Upper lobe of right lung (tissue), 1 donor: ENCODE data around the gene ESYT2. TPM values are rescaled to one million over a fixed set of nuclear protein-coding genes. Genes with fewer than 3 reads are reported as not detected.
"Not testable (repeated sequence)": the region's sequence is repeated elsewhere in the genome, so short reads cannot be mapped to it uniquely, and the experiment has no call there.

ENCODE experiments used
- ATAC-seq: fragments of 200-7000 bp; cut with Tn5 transposase; one replicate; pipeline ENCODE4 v1.9.1; 2020; ENCODE audit warnings: mild to moderate bottlenecking, moderate library complexity
- DNase-seq: peaks from one replicate; pipeline ENCODE4 v3.0.0-alpha.2; 2020
- H3K27ac ChIP-seq: fragments of 200-600 bp; one replicate; pipeline ENCODE4 v1.8.0; 2022
- H3K27me3 ChIP-seq: fragments of 200-600 bp; one replicate; pipeline ENCODE4 v1.8.0; 2022; ENCODE audit warnings: mild to moderate bottlenecking
- H3K36me3 ChIP-seq: fragments of 200-600 bp; one replicate; pipeline ENCODE4 v1.8.0; 2022
- H3K4me1 ChIP-seq: fragments of 200-600 bp; one replicate; pipeline ENCODE4 v1.8.0; 2022
- H3K4me3 ChIP-seq: fragments of 200-600 bp; one replicate; pipeline ENCODE4 v1.8.0; 2022; ENCODE audit warnings: mild to moderate bottlenecking
- H3K9me3 ChIP-seq: fragments of 200-600 bp; one replicate; pipeline ENCODE4 v1.8.0; 2022
- intact Hi-C: fragments of 100-400 bp; cut with DNase I; formaldehyde crosslinking; loops from one replicate; pipeline ENCODE4 v1.11.0; 2022
- total RNA-seq: library from RNA; stranded (reverse); fragmentation: NEBNext Ultra II Directional; extraction: Animal tissue kit (Norgen Biotek cat#: 25700); gene quantifications from one replicate; pipeline ENCODE4 v1.2.1, GENCODE V29; 2021
- TF ChIP-seq, protein P1 (sequence below): fragments of 200-600 bp; IDR thresholded peaks from one replicate; pipeline ENCODE4 v1.8.0; 2022; ENCODE audit warnings: antibody characterized with exemption
- donor health status: DM: no; HTN: yes; CAD: no; lungs with severe emphysema.

Gene ESYT2
- total RNA-seq, 1 donor from 2014 or later, result 63.1 TPM

DNA sequence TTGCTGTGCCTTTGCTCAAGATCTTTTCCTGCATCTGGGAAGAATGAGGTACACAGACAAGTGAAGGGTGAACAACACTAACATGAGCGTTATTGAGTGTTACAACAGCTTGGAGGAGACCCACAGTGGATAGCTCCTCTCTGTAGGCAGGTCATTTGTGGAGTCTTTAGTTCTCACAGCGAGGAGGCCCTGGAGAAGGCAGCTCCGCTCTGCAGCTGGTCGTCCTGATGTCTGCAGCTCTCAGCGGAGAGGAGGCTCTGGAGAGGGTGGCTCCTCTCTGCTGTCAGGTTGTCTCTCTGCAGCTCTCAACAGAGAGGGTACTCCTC is 20.1 kb upstream of the ESYT2 start:
- no peak for DNase-seq
- Histone ChIP-seq H3K27me3 (no peaks in the 10 kb centered on the region), H3K9me3 (no peaks in the 10 kb centered on the region), H3K36me3 (no peaks in the 10 kb centered on the region), H3K4me1 (peaks cover 4% of the 10 kb centered on the region), H3K27ac (no peak overlapping the region), H3K4me3 (no peak overlapping the region)
- intact Hi-C loops, result no loop called here
- no peak for ATAC-seq
- TF ChIP-seq, protein P1, sequence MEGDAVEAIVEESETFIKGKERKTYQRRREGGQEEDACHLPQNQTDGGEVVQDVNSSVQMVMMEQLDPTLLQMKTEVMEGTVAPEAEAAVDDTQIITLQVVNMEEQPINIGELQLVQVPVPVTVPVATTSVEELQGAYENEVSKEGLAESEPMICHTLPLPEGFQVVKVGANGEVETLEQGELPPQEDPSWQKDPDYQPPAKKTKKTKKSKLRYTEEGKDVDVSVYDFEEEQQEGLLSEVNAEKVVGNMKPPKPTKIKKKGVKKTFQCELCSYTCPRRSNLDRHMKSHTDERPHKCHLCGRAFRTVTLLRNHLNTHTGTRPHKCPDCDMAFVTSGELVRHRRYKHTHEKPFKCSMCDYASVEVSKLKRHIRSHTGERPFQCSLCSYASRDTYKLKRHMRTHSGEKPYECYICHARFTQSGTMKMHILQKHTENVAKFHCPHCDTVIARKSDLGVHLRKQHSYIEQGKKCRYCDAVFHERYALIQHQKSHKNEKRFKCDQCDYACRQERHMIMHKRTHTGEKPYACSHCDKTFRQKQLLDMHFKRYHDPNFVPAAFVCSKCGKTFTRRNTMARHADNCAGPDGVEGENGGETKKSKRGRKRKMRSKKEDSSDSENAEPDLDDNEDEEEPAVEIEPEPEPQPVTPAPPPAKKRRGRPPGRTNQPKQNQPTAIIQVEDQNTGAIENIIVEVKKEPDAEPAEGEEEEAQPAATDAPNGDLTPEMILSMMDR, result no peak

DNA sequence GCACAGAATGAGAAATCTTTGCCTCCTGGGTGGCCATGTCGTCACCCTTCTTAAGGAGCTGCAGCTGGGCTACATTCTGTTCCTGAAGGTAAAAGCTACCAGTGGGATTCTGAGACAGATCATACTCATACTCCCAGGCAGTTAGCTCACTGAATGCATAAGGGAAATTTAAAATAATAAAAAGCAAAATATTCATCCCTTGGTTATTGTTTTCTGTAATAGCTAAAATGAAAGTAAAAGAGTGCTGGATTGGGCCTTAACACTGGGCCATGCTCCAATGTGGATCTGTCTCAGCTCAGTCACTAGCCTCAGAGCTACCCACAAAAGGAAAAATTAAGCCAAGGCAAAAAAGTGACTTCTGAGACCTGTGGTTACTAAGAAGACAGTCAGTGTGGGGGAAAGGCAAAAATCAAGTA is 18.1 kb upstream of the ESYT2 start:
- ATAC-seq (no peak), DNase-seq (no peak)
- no peaks in the 10 kb centered on the region for H3K9me3 ChIP-seq
- peak overlapping the region; percentile 56 for H3K27ac ChIP-seq
- intact Hi-C loops, result no loop called here
- no peaks in the 10 kb centered on the region for H3K36me3 ChIP-seq
- TF ChIP-seq, protein P1, result no peak
- peak overlapping the region; percentile 28 for H3K4me3 ChIP-seq
- H3K27me3 ChIP-seq, result no peaks in the 10 kb centered on the region
- peaks cover 4% of the 10 kb centered on the region for H3K4me1 ChIP-seq

DNA sequence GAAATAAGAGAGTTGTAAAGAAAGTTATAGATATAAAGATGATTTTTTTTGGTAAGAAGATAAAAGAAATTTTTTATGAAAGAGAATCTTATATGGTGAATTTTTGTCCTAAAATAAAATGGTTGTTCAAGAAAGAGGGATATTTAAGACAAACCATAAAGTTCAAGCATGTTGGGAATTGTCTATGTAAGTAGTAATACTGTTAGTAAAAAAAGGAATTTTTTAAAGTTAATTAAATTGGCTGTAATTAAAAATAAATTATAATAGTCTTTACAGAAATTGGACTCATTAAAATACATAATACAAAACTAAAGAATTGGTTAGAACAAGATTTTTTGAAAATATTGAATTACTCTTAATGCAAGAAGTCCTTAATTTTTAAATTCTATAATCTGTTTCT is 17.0 kb upstream of the ESYT2 start:
- ATAC-seq (no peak), DNase-seq (no peak)
- Histone ChIP-seq H3K4me3 (no peak overlapping the region), H3K4me1 (peaks cover 4% of the 10 kb centered on the region), H3K27ac (no peak overlapping the region), H3K27me3 (no peaks in the 10 kb centered on the region), H3K36me3 (no peaks in the 10 kb centered on the region), H3K9me3 (no peaks in the 10 kb centered on the region)
- intact Hi-C loops, result no loop called here
- TF ChIP-seq, protein P1, result no peak

DNA sequence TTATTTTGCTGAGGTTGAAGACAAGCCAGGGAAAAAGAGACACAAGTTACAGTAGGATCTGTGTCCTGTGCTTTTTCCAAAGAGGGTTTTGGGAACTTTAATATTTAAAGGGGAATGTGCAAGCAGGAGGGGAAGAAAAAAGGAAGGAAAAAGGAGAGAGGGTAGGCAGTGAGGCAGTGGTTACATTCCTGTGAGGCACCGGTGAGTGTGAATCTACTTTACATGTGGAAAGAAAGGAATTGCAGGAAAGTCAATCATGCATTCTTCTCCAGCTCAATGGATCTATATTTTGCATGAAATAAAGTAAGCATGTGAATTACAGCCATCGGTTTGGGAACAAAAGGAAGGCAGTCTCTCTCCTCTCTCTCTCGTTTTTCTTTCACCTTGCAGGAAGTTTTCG is 14.5 kb upstream of the ESYT2 start:
- H3K27ac ChIP-seq, result no peak overlapping the region
- ATAC-seq (no peak), DNase-seq (no peak)
- TF ChIP-seq, protein P1, result no peak
- H3K9me3 ChIP-seq, result no peaks in the 10 kb centered on the region
- H3K4me1 ChIP-seq, result peaks cover 4% of the 10 kb centered on the region
- no peaks in the 10 kb centered on the region for H3K36me3 ChIP-seq
- no peaks in the 10 kb centered on the region for H3K27me3 ChIP-seq
- intact Hi-C loops, result no loop called here
- H3K4me3 ChIP-seq, result no peak overlapping the region

DNA sequence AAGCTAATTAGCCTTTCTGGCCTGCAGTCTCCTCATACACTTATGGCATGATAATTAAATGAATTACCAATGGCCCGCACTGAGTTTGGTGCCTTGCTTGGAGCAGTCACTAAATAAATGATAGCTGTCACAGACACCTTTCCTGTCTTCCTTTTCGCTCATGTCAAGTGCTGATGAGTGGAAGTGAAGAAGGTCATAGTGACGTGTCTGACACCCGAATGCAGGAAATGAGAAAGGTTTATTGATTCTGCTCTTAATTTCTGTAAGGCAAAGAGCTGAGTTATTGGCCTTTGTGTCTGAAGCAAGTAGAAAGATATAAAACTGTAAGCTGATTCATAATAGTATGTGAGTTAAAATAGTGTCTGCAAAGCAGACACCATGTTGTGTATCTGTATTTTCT is 13.2 kb upstream of the ESYT2 start:
- Histone ChIP-seq H3K9me3 (no peaks in the 10 kb centered on the region), H3K4me3 (no peak overlapping the region), H3K4me1 (peaks cover under 1% of the 10 kb centered on the region), H3K27me3 (no peaks in the 10 kb centered on the region), H3K36me3 (no peaks in the 10 kb centered on the region), H3K27ac (no peak overlapping the region)
- no peak for DNase-seq
- ATAC-seq, result no peak
- intact Hi-C loops, result no loop called here
- TF ChIP-seq, protein P1, result no peak

DNA sequence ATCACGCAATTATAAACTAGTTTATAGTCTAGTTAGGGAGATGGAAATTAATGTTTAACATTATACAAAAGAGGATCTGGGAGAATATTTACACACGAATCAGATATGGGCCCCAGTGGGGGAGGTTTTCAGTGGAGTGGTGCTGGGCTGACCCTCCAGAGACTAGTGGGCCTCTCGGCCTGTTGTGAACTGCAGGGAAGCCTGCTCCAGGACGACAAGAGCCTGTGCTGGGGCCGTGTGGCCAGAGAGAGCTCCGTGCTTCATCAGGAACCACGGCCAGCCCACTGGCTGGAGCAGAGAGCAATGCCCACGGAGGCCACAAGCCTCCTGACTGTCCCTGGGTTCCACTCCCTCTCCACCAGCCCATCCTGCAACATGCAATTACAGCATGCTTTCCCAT is 11.3 kb upstream of the ESYT2 start:
- TF ChIP-seq, protein P1, result no peak
- ATAC-seq (no peak), DNase-seq (no peak)
- Histone ChIP-seq H3K27ac (no peak overlapping the region), H3K9me3 (no peaks in the 10 kb centered on the region), H3K4me3 (no peak overlapping the region), H3K36me3 (no peaks in the 10 kb centered on the region), H3K27me3 (no peaks in the 10 kb centered on the region), H3K4me1 (no peaks in the 10 kb centered on the region)
- intact Hi-C loops, result no loop called here

DNA sequence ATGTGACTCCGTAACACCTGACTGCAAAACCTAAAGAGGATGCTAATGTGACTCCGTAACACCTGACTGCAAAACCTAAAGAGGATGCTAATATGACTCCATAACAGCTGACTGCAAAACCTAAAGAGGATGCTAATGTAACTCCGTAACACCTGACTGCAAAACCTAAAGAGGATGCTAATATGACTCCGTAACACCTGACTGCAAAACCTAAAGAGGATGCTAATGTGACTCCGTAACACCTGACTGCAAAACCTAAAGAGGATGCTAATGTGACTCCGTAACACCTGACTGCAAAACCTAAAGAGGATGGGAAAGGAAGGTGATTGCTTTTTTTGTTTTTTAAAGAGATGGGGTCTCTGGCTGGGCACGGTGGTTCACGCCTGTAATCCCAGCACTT is 9.9 kb upstream of the ESYT2 start:
- DNase-seq, H3K4me3 ChIP-seq, H3K27me3 ChIP-seq, H3K9me3 ChIP-seq, H3K36me3 ChIP-seq, ATAC-seq, H3K27ac ChIP-seq, H3K4me1 ChIP-seq, intact Hi-C loops: not testable (repeated sequence)
